Astrocyte (in vitro differentiated cells and primary cell): ENCODE measurements around the gene PLXDC2. TPM values are rescaled to one million over a fixed set of nuclear protein-coding genes. Genes with fewer than 3 reads are reported as not detected.

Experiments used
- DNase-seq: peaks from one replicate; pipeline ENCODE4 v3.0.0-alpha.2; 2010; ENCODE audit warnings: low read depth
- FAIRE-seq: peaks from 2 replicates; lab custom pipeline; 2011; peaks lifted over from hg19 to GRCh38; lab: Jason Lieb, UNC
- H2AFZ ChIP-seq: 2 replicates; pipeline ENCODE4 v1.6.0; 2012; ENCODE audit warnings: low read depth, low read length, inconsistent platforms
- H3K27ac ChIP-seq: 2 replicates; pipeline ENCODE4 v1.5.1; 2011; ENCODE audit warnings: low read depth, low read length, inconsistent platforms
- H3K27me3 ChIP-seq: 2 replicates; pipeline ENCODE4 v1.6.0; 2011; ENCODE audit warnings: low read length, inconsistent platforms; ENCODE audit not compliant: insufficient read depth
- H3K36me3 ChIP-seq: 2 replicates; pipeline ENCODE4 v1.5.1; 2011; ENCODE audit warnings: low read length, inconsistent platforms; ENCODE audit not compliant: insufficient read depth
- H3K4me1 ChIP-seq: 2 replicates; pipeline ENCODE4 v1.5.1; 2011; ENCODE audit warnings: low read length, inconsistent platforms; ENCODE audit not compliant: insufficient read depth
- H3K4me2 ChIP-seq: 2 replicates; pipeline ENCODE4 v1.6.0; 2012; ENCODE audit warnings: low read length, inconsistent platforms
- H3K4me3 ChIP-seq: 2 replicates; pipeline ENCODE4 v1.5.1; 2011; ENCODE audit warnings: low read depth, mild to moderate bottlenecking, low read length, inconsistent platforms; ENCODE audit not compliant: insufficient read depth
- H3K79me2 ChIP-seq: 2 replicates; pipeline ENCODE4 v1.6.0; 2012; ENCODE audit warnings: mild to moderate bottlenecking, low read length, inconsistent platforms; ENCODE audit not compliant: insufficient read depth
- H3K9ac ChIP-seq: 2 replicates; pipeline ENCODE4 v1.6.0; 2012; ENCODE audit warnings: mild to moderate bottlenecking, low read length, inconsistent platforms
- H3K9me3 ChIP-seq: 2 replicates; pipeline ENCODE4 v1.5.1; 2012; ENCODE audit warnings: low read depth, mild to moderate bottlenecking, low read length, inconsistent platforms; ENCODE audit not compliant: insufficient read depth
- H4K20me1 ChIP-seq: 2 replicates; pipeline ENCODE4 v1.6.0; 2012; ENCODE audit warnings: low read length, inconsistent platforms; ENCODE audit not compliant: insufficient read depth
- H3K27ac Mint-ChIP-seq: one replicate; pipeline ENCODE4 v1.8.0; 2021; ENCODE audit warnings: mild to moderate bottlenecking, mixed read lengths; ENCODE audit not compliant: unreplicated experiment
- H3K27me3 Mint-ChIP-seq: one replicate; pipeline ENCODE4 v1.8.0; 2021; ENCODE audit warnings: low read depth, mixed read lengths; ENCODE audit not compliant: unreplicated experiment
- H3K36me3 Mint-ChIP-seq: one replicate; pipeline ENCODE4 v1.8.0; 2021; ENCODE audit warnings: low read depth, mixed read lengths; ENCODE audit not compliant: unreplicated experiment
- H3K4me1 Mint-ChIP-seq: one replicate; pipeline ENCODE4 v1.8.0; 2021; ENCODE audit warnings: low read depth, mixed read lengths; ENCODE audit not compliant: unreplicated experiment
- H3K4me3 Mint-ChIP-seq: one replicate; pipeline ENCODE4 v1.8.0; 2021; ENCODE audit warnings: mild to moderate bottlenecking, moderate library complexity, mixed read lengths; ENCODE audit not compliant: unreplicated experiment
- H3K9me3 Mint-ChIP-seq: one replicate; pipeline ENCODE4 v1.8.0; 2021; ENCODE audit warnings: mild to moderate bottlenecking, mixed read lengths; ENCODE audit not compliant: unreplicated experiment
- EZH2 ChIP-seq: IDR thresholded peaks from 2 replicates; pipeline ENCODE4 v1.6.1; 2012; ENCODE audit warnings: mild to moderate bottlenecking, low read length, inconsistent platforms; ENCODE audit not compliant: insufficient read depth
- total RNA-seq: library from RNA; stranded (reverse); gene quantifications from 2 replicates; pipeline ENCODE4 v1.2.1, GENCODE V29; 2021
- TF ChIP-seq, protein P1 (sequence below): IDR thresholded peaks from 2 replicates; pipeline ENCODE4 v1.5.1; 2011; ENCODE audit warnings: low read depth, mild to moderate bottlenecking, inconsistent platforms, low read length, moderate library complexity; ENCODE audit not compliant: insufficient read depth

The PLXDC2 gene
- total RNA-seq, 1 donor from 2014 or later = 36.1 TPM

- Histone ChIP-seq H3K27ac (no peak overlapping the region), H3K4me3 (no peak overlapping the region), H4K20me1 (no peaks in the 10 kb centered on the region), H3K79me2 (no peaks in the 10 kb centered on the region), H3K4me1 (no peaks in the 10 kb centered on the region), H3K4me2 (no peak overlapping the region), H3K27me3 (no peaks in the 10 kb centered on the region), H3K36me3 (no peaks in the 10 kb centered on the region), H3K9me3 (no peaks in the 10 kb centered on the region), H3K9ac (no peak overlapping the region), H2AFZ (no peak overlapping the region)
- TF ChIP-seq, protein P1, sequence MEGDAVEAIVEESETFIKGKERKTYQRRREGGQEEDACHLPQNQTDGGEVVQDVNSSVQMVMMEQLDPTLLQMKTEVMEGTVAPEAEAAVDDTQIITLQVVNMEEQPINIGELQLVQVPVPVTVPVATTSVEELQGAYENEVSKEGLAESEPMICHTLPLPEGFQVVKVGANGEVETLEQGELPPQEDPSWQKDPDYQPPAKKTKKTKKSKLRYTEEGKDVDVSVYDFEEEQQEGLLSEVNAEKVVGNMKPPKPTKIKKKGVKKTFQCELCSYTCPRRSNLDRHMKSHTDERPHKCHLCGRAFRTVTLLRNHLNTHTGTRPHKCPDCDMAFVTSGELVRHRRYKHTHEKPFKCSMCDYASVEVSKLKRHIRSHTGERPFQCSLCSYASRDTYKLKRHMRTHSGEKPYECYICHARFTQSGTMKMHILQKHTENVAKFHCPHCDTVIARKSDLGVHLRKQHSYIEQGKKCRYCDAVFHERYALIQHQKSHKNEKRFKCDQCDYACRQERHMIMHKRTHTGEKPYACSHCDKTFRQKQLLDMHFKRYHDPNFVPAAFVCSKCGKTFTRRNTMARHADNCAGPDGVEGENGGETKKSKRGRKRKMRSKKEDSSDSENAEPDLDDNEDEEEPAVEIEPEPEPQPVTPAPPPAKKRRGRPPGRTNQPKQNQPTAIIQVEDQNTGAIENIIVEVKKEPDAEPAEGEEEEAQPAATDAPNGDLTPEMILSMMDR = no peak
- TF ChIP-seq EZH2 = no peak
- DNase-seq (no peak), FAIRE-seq (no peak)
- H3K36me3 Mint-ChIP-seq = no peaks in the 10 kb centered on the region
- no peaks in the 10 kb centered on the region for H3K27me3 Mint-ChIP-seq
- H3K9me3 Mint-ChIP-seq = no peaks in the 10 kb centered on the region
- H3K27ac Mint-ChIP-seq = no peak overlapping the region
- H3K4me3 Mint-ChIP-seq = no peak overlapping the region
- peaks cover 4% of the 10 kb centered on the region for H3K4me1 Mint-ChIP-seq
These were observed 43.3 kb upstream of the PLXDC2 start for GRCh38 chr10:19772972-19773371.

GRCh38 chr10:19775296-19775695, 40.9 kb upstream of the PLXDC2 start:
- H3K27ac Mint-ChIP-seq = no peak overlapping the region
- no peak for FAIRE-seq

GRCh38 chr10:19777806-19778205, 38.4 kb upstream of the PLXDC2 start:
- Histone ChIP-seq H3K27ac (no peak overlapping the region), H3K9ac (no peak overlapping the region), H3K79me2 (no peaks in the 10 kb centered on the region), H3K36me3 (no peaks in the 10 kb centered on the region), H3K4me3 (no peak overlapping the region), H3K4me2 (no peak overlapping the region), H3K4me1 (no peaks in the 10 kb centered on the region), H3K27me3 (no peaks in the 10 kb centered on the region), H4K20me1 (no peaks in the 10 kb centered on the region), H3K9me3 (no peaks in the 10 kb centered on the region), H2AFZ (no peak overlapping the region)
- Mint-ChIP-seq H3K27ac (no peak overlapping the region), H3K4me1 (peaks cover 4% of the 10 kb centered on the region), H3K36me3 (no peaks in the 10 kb centered on the region), H3K27me3 (no peaks in the 10 kb centered on the region), H3K4me3 (no peak overlapping the region), H3K9me3 (no peaks in the 10 kb centered on the region)
- DNase-seq = no peak
- FAIRE-seq = no peak
- no peak for TF ChIP-seq EZH2
- TF ChIP-seq, protein P1 = no peak

More at GRCh38 chr10:19775296-19775695, 40.9 kb upstream of the PLXDC2 start:
- no peaks in the 10 kb centered on the region for H3K27me3 Mint-ChIP-seq
- Histone ChIP-seq H2AFZ (no peak overlapping the region), H3K36me3 (no peaks in the 10 kb centered on the region), H4K20me1 (no peaks in the 10 kb centered on the region), H3K9ac (no peak overlapping the region), H3K27ac (no peak overlapping the region), H3K27me3 (no peaks in the 10 kb centered on the region), H3K79me2 (no peaks in the 10 kb centered on the region), H3K9me3 (no peaks in the 10 kb centered on the region), H3K4me2 (no peak overlapping the region), H3K4me3 (no peak overlapping the region), H3K4me1 (no peaks in the 10 kb centered on the region)
- no peaks in the 10 kb centered on the region for H3K4me1 Mint-ChIP-seq
- H3K36me3 Mint-ChIP-seq = no peaks in the 10 kb centered on the region
- TF ChIP-seq, protein P1 = no peak
- no peak for TF ChIP-seq EZH2
- H3K9me3 Mint-ChIP-seq = no peaks in the 10 kb centered on the region
- DNase-seq = no peak
- no peak overlapping the region for H3K4me3 Mint-ChIP-seq
